ENCODE results near the gene AIFM3.
"Not testable (repeated sequence)": the region's sequence is repeated elsewhere in the genome, so short reads cannot be mapped to it uniquely, and the experiment has no call there.

DNA sequence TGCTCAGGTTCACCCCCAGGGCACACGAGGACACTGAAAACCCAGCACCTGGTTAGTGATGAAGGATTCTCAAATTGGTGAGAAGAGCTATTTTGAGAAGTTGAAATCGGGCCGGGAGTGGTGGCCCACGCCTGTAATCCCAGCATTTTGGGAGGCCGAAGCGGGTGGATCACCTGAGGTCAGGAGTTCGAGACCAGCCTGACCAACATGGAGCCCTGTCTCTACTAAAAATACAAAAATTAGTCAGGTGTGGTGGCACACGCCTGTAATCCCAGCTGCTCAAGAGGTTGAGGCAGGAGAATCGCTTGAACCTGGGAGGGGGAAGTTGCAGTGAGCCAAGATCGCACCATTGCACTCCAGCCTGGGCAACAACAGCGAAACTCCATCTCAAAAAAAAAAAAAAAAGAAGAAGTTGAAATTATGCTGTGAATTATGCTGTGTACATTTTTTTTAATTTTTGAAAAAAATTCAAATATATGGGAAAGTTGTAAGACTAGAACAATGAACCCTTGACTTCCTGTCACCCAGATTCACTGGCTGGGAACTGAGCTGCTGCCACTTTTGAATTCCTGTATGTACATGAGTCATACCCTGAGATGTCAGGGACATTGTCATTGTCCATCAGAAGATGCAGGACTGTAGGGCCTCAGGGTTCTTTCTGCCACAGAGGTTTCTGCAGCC, 5.1 kb downstream of the AIFM3 start:
- TF ChIP-seq, protein P1, sequence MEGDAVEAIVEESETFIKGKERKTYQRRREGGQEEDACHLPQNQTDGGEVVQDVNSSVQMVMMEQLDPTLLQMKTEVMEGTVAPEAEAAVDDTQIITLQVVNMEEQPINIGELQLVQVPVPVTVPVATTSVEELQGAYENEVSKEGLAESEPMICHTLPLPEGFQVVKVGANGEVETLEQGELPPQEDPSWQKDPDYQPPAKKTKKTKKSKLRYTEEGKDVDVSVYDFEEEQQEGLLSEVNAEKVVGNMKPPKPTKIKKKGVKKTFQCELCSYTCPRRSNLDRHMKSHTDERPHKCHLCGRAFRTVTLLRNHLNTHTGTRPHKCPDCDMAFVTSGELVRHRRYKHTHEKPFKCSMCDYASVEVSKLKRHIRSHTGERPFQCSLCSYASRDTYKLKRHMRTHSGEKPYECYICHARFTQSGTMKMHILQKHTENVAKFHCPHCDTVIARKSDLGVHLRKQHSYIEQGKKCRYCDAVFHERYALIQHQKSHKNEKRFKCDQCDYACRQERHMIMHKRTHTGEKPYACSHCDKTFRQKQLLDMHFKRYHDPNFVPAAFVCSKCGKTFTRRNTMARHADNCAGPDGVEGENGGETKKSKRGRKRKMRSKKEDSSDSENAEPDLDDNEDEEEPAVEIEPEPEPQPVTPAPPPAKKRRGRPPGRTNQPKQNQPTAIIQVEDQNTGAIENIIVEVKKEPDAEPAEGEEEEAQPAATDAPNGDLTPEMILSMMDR (IDR thresholded peaks at IDR 0.05; ENCODE audit: low read length), result not testable (repeated sequence)
- TF ChIP-seq EZH2 (optimal IDR thresholded peaks at IDR 0.05; ENCODE audit: low read depth, low read length), result not testable (repeated sequence)

Measured in MM.1S (cell line).